A673 (cell line): ENCODE data around the gene ANO3. TPM values are rescaled to one million over a fixed set of nuclear protein-coding genes. Genes with fewer than 3 reads are reported as not detected.

Source experiments
- BruUV-seq: library from RNA; stranded (reverse); fragments of 400-500 nt; replicated peaks from 2 replicates; lab custom pipeline; 2021; lab: Mats Ljungman, UMichigan
- CTCF ChIA-PET: fragments of 300-600 bp; sonication (Branson Sonifier 250); formaldehyde crosslinking; loops from one replicate; lab custom pipeline; 2022; ENCODE audit warnings: antibody characterized with exemption; lab: Charles Lee
- POLR2A ChIA-PET: fragments of 300-600 bp; sonication (Branson Sonifier 250); formaldehyde crosslinking; loops from one replicate; lab custom pipeline; 2022; ENCODE audit warnings: antibody characterized with exemption; ENCODE audit not compliant: low non-redundant PET; lab: Charles Lee
- DNase-seq: peaks from one replicate; pipeline ENCODE4 v3.0.0-alpha.2; 2015; ENCODE audit warnings: low spot score
- H3K27ac ChIP-seq: fragments of 200-600 bp; sonication (generic); 2 replicates; pipeline ENCODE4 v1.5.1; 2016; ENCODE audit warnings: mixed run types, low read depth, mild to moderate bottlenecking, mixed read lengths, antibody characterized with exemption, low read length; ENCODE audit not compliant: poor library complexity, severe bottlenecking
- H3K27me3 ChIP-seq: fragments of 200-600 bp; sonication (generic); replicated peaks from 2 replicates; pipeline ENCODE4 v1.6.1; 2017; ENCODE audit warnings: mixed run types, low read depth, mild to moderate bottlenecking, mixed read lengths, antibody characterized with exemption, low read length; ENCODE audit not compliant: insufficient read depth, poor library complexity
- H3K36me3 ChIP-seq: fragments of 200-600 bp; sonication (generic); 2 replicates; pipeline ENCODE4 v1.6.1; 2016; ENCODE audit warnings: mixed run types, mild to moderate bottlenecking, mixed read lengths, antibody characterized with exemption, low read length; ENCODE audit not compliant: insufficient read depth, poor library complexity, severe bottlenecking
- H3K4me1 ChIP-seq: fragments of 200-600 bp; sonication (generic); 2 replicates; pipeline ENCODE4 v1.6.1; 2017; ENCODE audit warnings: mixed run types, mild to moderate bottlenecking, mixed read lengths, antibody characterized with exemption, low read length; ENCODE audit not compliant: insufficient read depth, poor library complexity, severe bottlenecking
- H3K4me3 ChIP-seq: fragments of 200-600 bp; sonication (generic); 2 replicates; pipeline ENCODE4 v1.5.1; 2016; ENCODE audit warnings: low read depth, mixed run types, mild to moderate bottlenecking, mixed read lengths, low read length; ENCODE audit not compliant: poor library complexity, severe bottlenecking
- H3K9me3 ChIP-seq: fragments of 200-600 bp; sonication (generic); 2 replicates; pipeline ENCODE4 v1.6.1; 2016; ENCODE audit warnings: mixed run types, low read depth, mild to moderate bottlenecking, mixed read lengths, antibody characterized with exemption, low read length; ENCODE audit not compliant: poor library complexity, severe bottlenecking
- EZH2 ChIP-seq: fragments of 200-600 bp; sonication (generic); IDR thresholded peaks from 2 replicates; pipeline ENCODE4 v1.6.1; 2017; ENCODE audit warnings: borderline replicate concordance, low read depth, mild to moderate bottlenecking, mixed read lengths, antibody characterized with exemption, low read length; ENCODE audit not compliant: poor library complexity, severe bottlenecking
- intact Hi-C: fragments of 100-400 bp; cut with micrococcal nuclease; formaldehyde crosslinking; loops from one replicate; pipeline ENCODE4 v1.10.0; 2022; ENCODE audit not compliant: unreplicated experiment
- total RNA-seq: library from RNA; stranded (reverse); gene quantifications from 2 replicates; pipeline ENCODE4 v1.2.3, GENCODE V29; 2021
- TF ChIP-seq, protein P1 (sequence below): fragments of 300-800, 200-600 bp; sonication (generic); conservative IDR thresholded peaks from 2 replicates; pipeline ENCODE4 v1.5.1; 2017; ENCODE audit warnings: low read depth, mild to moderate bottlenecking, antibody characterized with exemption, low read length, moderate library complexity, mixed read lengths

The ANO3 gene
- total RNA-seq, 1 experiment from 2014 or later = not detected

DNA sequence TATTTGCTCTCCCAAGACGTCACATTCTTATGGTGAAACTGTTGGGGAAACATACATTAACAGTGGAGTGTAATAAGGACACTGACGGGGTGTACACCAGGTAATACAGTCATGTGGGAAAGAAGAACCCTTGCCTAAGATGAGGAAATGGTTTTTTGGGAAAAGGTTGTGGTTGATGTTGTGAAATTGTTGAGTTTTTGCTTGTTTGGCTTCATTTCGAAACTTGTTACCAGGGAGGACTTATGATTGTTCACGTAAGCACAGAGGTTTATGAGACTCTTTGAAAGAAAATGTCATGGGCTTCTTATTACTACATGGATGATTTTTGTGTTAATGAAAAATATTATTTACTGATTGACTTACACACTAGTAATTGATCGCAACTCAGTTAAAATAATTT is 16.8 kb downstream of the ANO3 start:
- Histone ChIP-seq H3K4me3 (no peak overlapping the region), H3K27me3 (no peaks in the 10 kb centered on the region), H3K36me3 (no peaks in the 10 kb centered on the region), H3K9me3 (no peaks in the 10 kb centered on the region), H3K4me1 (no peaks in the 10 kb centered on the region), H3K27ac (no peak overlapping the region)
- no peak for TF ChIP-seq EZH2
- TF ChIP-seq, protein P1, sequence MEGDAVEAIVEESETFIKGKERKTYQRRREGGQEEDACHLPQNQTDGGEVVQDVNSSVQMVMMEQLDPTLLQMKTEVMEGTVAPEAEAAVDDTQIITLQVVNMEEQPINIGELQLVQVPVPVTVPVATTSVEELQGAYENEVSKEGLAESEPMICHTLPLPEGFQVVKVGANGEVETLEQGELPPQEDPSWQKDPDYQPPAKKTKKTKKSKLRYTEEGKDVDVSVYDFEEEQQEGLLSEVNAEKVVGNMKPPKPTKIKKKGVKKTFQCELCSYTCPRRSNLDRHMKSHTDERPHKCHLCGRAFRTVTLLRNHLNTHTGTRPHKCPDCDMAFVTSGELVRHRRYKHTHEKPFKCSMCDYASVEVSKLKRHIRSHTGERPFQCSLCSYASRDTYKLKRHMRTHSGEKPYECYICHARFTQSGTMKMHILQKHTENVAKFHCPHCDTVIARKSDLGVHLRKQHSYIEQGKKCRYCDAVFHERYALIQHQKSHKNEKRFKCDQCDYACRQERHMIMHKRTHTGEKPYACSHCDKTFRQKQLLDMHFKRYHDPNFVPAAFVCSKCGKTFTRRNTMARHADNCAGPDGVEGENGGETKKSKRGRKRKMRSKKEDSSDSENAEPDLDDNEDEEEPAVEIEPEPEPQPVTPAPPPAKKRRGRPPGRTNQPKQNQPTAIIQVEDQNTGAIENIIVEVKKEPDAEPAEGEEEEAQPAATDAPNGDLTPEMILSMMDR = no peak
- DNase-seq = no peak
- ChIA-PET CTCF (no interaction called here), POLR2A (no interaction called here)
- intact Hi-C loops = no loop called here
- BruUV-seq = no TSS peak

DNA sequence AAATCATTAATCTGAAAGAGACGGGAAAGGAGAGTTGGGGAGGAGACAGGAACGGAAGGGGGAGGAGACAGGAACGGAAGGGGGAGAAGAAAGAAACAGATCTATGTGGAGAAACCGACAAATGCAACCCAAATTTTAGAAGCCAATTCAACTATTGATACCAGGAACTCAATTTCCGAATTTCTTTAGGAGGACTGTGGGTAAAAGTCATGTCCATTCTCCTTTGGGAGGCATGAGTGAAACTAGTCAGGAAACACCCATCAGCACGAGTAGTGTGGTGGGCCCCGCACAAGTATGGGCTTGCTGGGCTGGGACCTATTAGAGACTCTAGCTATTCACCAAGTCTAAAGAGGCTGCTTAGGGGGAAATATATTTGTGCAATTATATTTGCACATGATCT is 18.1 kb downstream of the ANO3 start:
- DNase-seq = no peak
- Histone ChIP-seq H3K9me3 (no peaks in the 10 kb centered on the region), H3K4me1 (no peaks in the 10 kb centered on the region), H3K36me3 (no peaks in the 10 kb centered on the region), H3K27me3 (no peaks in the 10 kb centered on the region), H3K27ac (no peak overlapping the region), H3K4me3 (no peak overlapping the region)
- no TSS peak for BruUV-seq
- ChIA-PET CTCF (no interaction called here), POLR2A (no interaction called here)
- intact Hi-C loops = no loop called here
- TF ChIP-seq, protein P1 = no peak
- no peak for TF ChIP-seq EZH2

DNA sequence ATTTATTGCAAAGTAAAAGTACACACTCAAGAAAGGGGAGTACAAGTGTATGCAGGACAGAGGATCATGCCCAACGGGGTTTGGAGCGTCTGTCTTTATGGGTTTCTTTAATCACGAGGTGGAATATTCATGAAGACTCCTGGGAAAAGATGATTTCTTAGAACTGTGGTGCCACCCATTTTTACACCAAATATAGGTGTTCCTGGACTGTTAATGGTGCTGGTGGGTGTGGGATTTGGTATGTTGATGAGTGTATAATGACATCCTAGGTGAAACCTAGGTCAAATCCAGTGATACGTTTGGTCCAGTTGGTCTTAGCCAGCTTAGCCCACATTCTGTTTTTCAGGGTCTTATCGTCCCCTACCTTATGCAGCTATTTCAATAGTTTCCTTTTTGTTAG is 21.1 kb downstream of the ANO3 start:
- ChIA-PET CTCF (no interaction called here), POLR2A (no interaction called here)
- intact Hi-C loops = no loop called here
- H3K4me3 ChIP-seq = no peak overlapping the region
- H3K27ac ChIP-seq = no peak overlapping the region
- H3K36me3 ChIP-seq = no peaks in the 10 kb centered on the region
- BruUV-seq = no TSS peak
- TF ChIP-seq, protein P1 = no peak
- TF ChIP-seq EZH2 = no peak
- H3K27me3 ChIP-seq = no peaks in the 10 kb centered on the region
- DNase-seq = no peak
- no peaks in the 10 kb centered on the region for H3K9me3 ChIP-seq
- H3K4me1 ChIP-seq = no peaks in the 10 kb centered on the region
